CD4-positive, alpha-beta T cell (primary cell): Measurements from ENCODE around the gene PORCN. TPM values are rescaled to one million over a fixed set of nuclear protein-coding genes. Genes with fewer than 3 reads are reported as not detected.

Experiments used
- ATAC-seq: fragments of 200-7000 bp; cut with Tn5 transposase; one replicate; pipeline ENCODE4 v1.10.0; 2022; ENCODE audit warnings: mild to moderate bottlenecking; ENCODE audit not compliant: poor library complexity
- CTCF ChIA-PET: fragments of 350-600 bp; sonication (Branson Sonifier 250); formaldehyde crosslinking; loops from one replicate; lab custom pipeline; 2021; ENCODE audit warnings: antibody characterized with exemption, inconsistent platforms; lab: Charles Lee
- POLR2A ChIA-PET: fragments of 350-600 bp; sonication (Branson Sonifier 250); formaldehyde crosslinking; loops from one replicate; lab custom pipeline; 2021; ENCODE audit warnings: antibody characterized with exemption, inconsistent platforms; lab: Charles Lee
- DNase-seq, 14 experiments: peaks; one replicate each; pipeline ENCODE4 v3.0.0-alpha.2; 2013 to 2020; ENCODE audit warnings: mixed read lengths in 2 of 14
- H3K27ac ChIP-seq, 2 donors: one replicate each; pipeline versions ENCODE4 v1.5.1 to v1.7.0; 2013; ENCODE audit warnings: low read length in 2 of 2, low read depth in 1 of 2, mild to moderate bottlenecking in 1 of 2
- H3K27me3 ChIP-seq, 2 experiments: 1 replicate in 1 of 2; 2 replicates in 1 of 2; pipeline versions ENCODE4 v1.6.1 to v1.7.0; 2013; ENCODE audit warnings: low read length in 2 of 2, control low read depth in 1 of 2, mild to moderate bottlenecking in 1 of 2, moderate library complexity in 1 of 2; ENCODE audit not compliant: insufficient read depth in 2 of 2, control insufficient read depth in 1 of 2
- H3K36me3 ChIP-seq: one replicate; pipeline ENCODE4 v1.6.1; 2013; ENCODE audit warnings: low read length, control low read depth; ENCODE audit not compliant: insufficient read depth
- H3K4me1 ChIP-seq: one replicate; pipeline ENCODE4 v1.6.1; 2013; ENCODE audit warnings: low read length, control low read depth; ENCODE audit not compliant: insufficient read depth
- H3K4me3 ChIP-seq: one replicate; pipeline ENCODE4 v1.5.1; 2013; ENCODE audit warnings: mild to moderate bottlenecking, low read length, moderate library complexity
- H3K9me3 ChIP-seq, 2 experiments: 1 replicate in 1 of 2; 2 replicates in 1 of 2; pipeline versions ENCODE4 v1.6.1 to v1.7.0; 2013; ENCODE audit warnings: low read length in 2 of 2, mild to moderate bottlenecking in 2 of 2, control low read depth in 1 of 2, moderate library complexity in 1 of 2; ENCODE audit not compliant: control insufficient read depth in 1 of 2, insufficient read depth in 1 of 2
- H3K27ac Mint-ChIP-seq: one replicate; pipeline ENCODE4 v1.8.0; 2020; ENCODE audit warnings: mixed read lengths
- H3K27me3 Mint-ChIP-seq: one replicate; pipeline ENCODE4 v1.8.0; 2021; ENCODE audit warnings: mixed read lengths
- H3K36me3 Mint-ChIP-seq: one replicate; pipeline ENCODE4 v1.8.0; 2021; ENCODE audit warnings: low read depth, mixed read lengths
- H3K4me1 Mint-ChIP-seq: one replicate; pipeline ENCODE4 v1.8.0; 2021; ENCODE audit warnings: low read depth, mixed read lengths
- H3K4me3 Mint-ChIP-seq: one replicate; pipeline ENCODE4 v1.8.0; 2020; ENCODE audit warnings: mild to moderate bottlenecking, mixed read lengths
- H3K9me3 Mint-ChIP-seq: one replicate; pipeline ENCODE4 v1.8.0; 2020; ENCODE audit warnings: mixed read lengths
- CTCF ChIP-seq: fragments of 200-600 bp; IDR thresholded peaks from one replicate; pipeline ENCODE4 v1.8.0; 2022; ENCODE audit warnings: antibody characterized with exemption, mild to moderate bottlenecking
- intact Hi-C, 2 experiments: fragments of 100-400 bp; cut with DNase I in 1 of 2; cut with micrococcal nuclease in 1 of 2; formaldehyde crosslinking; loops; one replicate each; pipeline versions ENCODE4 v1.15.1 to v1.9.0; 2023 to 2025; cut with DNase I, micrococcal nuclease
- total RNA-seq, 174 experiments: library from RNA in 2 of 174; stranded (reverse) in 2 of 174; gene quantifications; one replicate each; pipeline ENCODE4 v1.2.3 and lab custom pipeline; 2021 to 2026

The PORCN gene
- total RNA-seq, 2 experiments from 2014 or later: 12.0 to 14.1 TPM

- Mint-ChIP-seq H3K27me3 (no peaks in the 10 kb centered on the region), H3K4me3 (no peak overlapping the region), H3K27ac (no peak overlapping the region), H3K4me1 (no peaks in the 10 kb centered on the region), H3K9me3 (no peaks in the 10 kb centered on the region), H3K36me3 (peaks cover 5% of the 10 kb centered on the region)
- Histone ChIP-seq H3K4me1 (no peaks in the 10 kb centered on the region), H3K4me3 (no peak overlapping the region), H3K36me3 (peaks cover 8% of the 10 kb centered on the region), H3K27me3 (no peaks in the 10 kb centered on the region), H3K27ac (no peak overlapping the region), H3K9me3 (no peaks in the 10 kb centered on the region)
- no peak for ATAC-seq
- intact Hi-C loops: no loop called here
- TF ChIP-seq CTCF: no peak
- CTCF ChIA-PET: no interaction called here
- DNase-seq: no peak
- POLR2A ChIA-PET: no interaction called here
Measured at GRCh38 chrX:48488034-48488433, 20.8 kb upstream of the PORCN start.

GRCh38 chrX:48489296-48489695 is 19.5 kb upstream of the PORCN start:
- Histone ChIP-seq H3K36me3 (peaks cover 3% of the 10 kb centered on the region), H3K4me3 (no peak overlapping the region), H3K27me3 (no peaks in the 10 kb centered on the region), H3K9me3 (no peaks in the 10 kb centered on the region), H3K4me1 (no peaks in the 10 kb centered on the region), H3K27ac (no peak overlapping the region)
- POLR2A ChIA-PET: no interaction called here
- no peaks in the 10 kb centered on the region for H3K27me3 Mint-ChIP-seq
- H3K4me3 Mint-ChIP-seq: no peak overlapping the region
- no peaks in the 10 kb centered on the region for H3K36me3 Mint-ChIP-seq
- no peaks in the 10 kb centered on the region for H3K4me1 Mint-ChIP-seq
- ATAC-seq: no peak
- DNase-seq: no peak
- no peak for TF ChIP-seq CTCF
- intact Hi-C loops: no loop called here
- no peak overlapping the region for H3K27ac Mint-ChIP-seq
- CTCF ChIA-PET: no interaction called here
- H3K9me3 Mint-ChIP-seq: no peaks in the 10 kb centered on the region

- no peak overlapping the region for H3K4me3 ChIP-seq
- H3K4me1 ChIP-seq: no peaks in the 10 kb centered on the region
- H3K27me3 ChIP-seq: no peaks in the 10 kb centered on the region
- TF ChIP-seq CTCF: no peak
- DNase-seq: no peak
- H3K27ac Mint-ChIP-seq: no peak overlapping the region
- ChIA-PET POLR2A (no interaction called here), CTCF (no interaction called here)
- intact Hi-C loops: no loop called here
- ATAC-seq: no peak
- no peaks in the 10 kb centered on the region for H3K4me1 Mint-ChIP-seq
- no peaks in the 10 kb centered on the region for H3K36me3 Mint-ChIP-seq
- H3K4me3 Mint-ChIP-seq: no peak overlapping the region
- no peaks in the 10 kb centered on the region for H3K9me3 ChIP-seq
- no peaks in the 10 kb centered on the region for H3K27me3 Mint-ChIP-seq
- H3K9me3 Mint-ChIP-seq: no peaks in the 10 kb centered on the region
- H3K27ac ChIP-seq: no peak overlapping the region
- peaks cover 3% of the 10 kb centered on the region for H3K36me3 ChIP-seq
Measured at GRCh38 chrX:48489892-48490291, 18.9 kb upstream of the PORCN start.
